Putamen (tissue), 1 donor: Measurements from ENCODE around the gene ANXA10.
"Not testable (repeated sequence)": the region's sequence is repeated elsewhere in the genome, so short reads cannot be mapped to it uniquely, and the experiment has no call there.

Source experiments
- DNase-seq: peaks from one replicate; pipeline ENCODE4 v3.0.0-alpha.2; 2016; ENCODE audit warnings: low spot score

Gene ANXA10

GRCh38 chr4:168119100-168119499 is 26.8 kb downstream of the ANXA10 start:
- DNase-seq, result no peak

GRCh38 chr4:168119890-168120289 is 27.6 kb downstream of the ANXA10 start:
- no peak for DNase-seq

GRCh38 chr4:168120811-168121210 is 28.5 kb downstream of the ANXA10 start:
- DNase-seq, result no peak

GRCh38 chr4:168124008-168124641 is 31.8 kb downstream of the ANXA10 start:
- DNase-seq, result peak; percentile 23

- DNase-seq, result no peak
Measured at GRCh38 chr4:168126952-168127351, 34.6 kb downstream of the ANXA10 start.

GRCh38 chr4:168128601-168129000 is 36.3 kb downstream of the ANXA10 start:
- DNase-seq, result no peak

- DNase-seq, result no peak
Measured at GRCh38 chr4:168129046-168129772, 36.9 kb downstream of the ANXA10 start.

GRCh38 chr4:168129802-168130201 is 37.5 kb downstream of the ANXA10 start:
- DNase-seq, result no peak

- no peak for DNase-seq
Measured at GRCh38 chr4:168131196-168131595, 38.9 kb downstream of the ANXA10 start.

GRCh38 chr4:168134651-168135050 is 42.3 kb downstream of the ANXA10 start:
- DNase-seq, result no peak

GRCh38 chr4:168135860-168136259 is 43.5 kb downstream of the ANXA10 start:
- not testable (repeated sequence) for DNase-seq

- DNase-seq, result not testable (repeated sequence)
Measured at GRCh38 chr4:168137695-168138094, 45.4 kb downstream of the ANXA10 start.

- no peak for DNase-seq
Measured at GRCh38 chr4:168138143-168138542, 45.8 kb downstream of the ANXA10 start.

GRCh38 chr4:168139336-168139735 is 47.0 kb downstream of the ANXA10 start:
- DNase-seq, result no peak

GRCh38 chr4:168141733-168142132 is 49.4 kb downstream of the ANXA10 start:
- no peak for DNase-seq

GRCh38 chr4:168143601-168144000 is 51.3 kb downstream of the ANXA10 start:
- no peak for DNase-seq

GRCh38 chr4:168150420-168151050 is 58.2 kb downstream of the ANXA10 start:
- DNase-seq, result no peak

GRCh38 chr4:168151327-168151726 is 59.0 kb downstream of the ANXA10 start:
- DNase-seq, result no peak

- DNase-seq, result no peak
Measured at GRCh38 chr4:168152837-168153500, 60.6 kb downstream of the ANXA10 start.

GRCh38 chr4:168153596-168154440 is 61.5 kb downstream of the ANXA10 start:
- DNase-seq, result peak; percentile 47

GRCh38 chr4:168154546-168155277 is 62.4 kb downstream of the ANXA10 start:
- no peak for DNase-seq
